ENCODE measurements around the gene KDM4B. TPM values are rescaled to one million over a fixed set of nuclear protein-coding genes. Genes with fewer than 3 reads are reported as not detected.

Gene KDM4B
- total RNA-seq, 4 donors from 2014 or later: 16.3 to 38.3 (median 22.4) TPM

- no peak for ATAC-seq (ENCODE audit: low FRiP score)
- TF ChIP-seq CTCF (IDR thresholded peaks at IDR 0.05): no peak
These were observed 146.9 kb downstream of the KDM4B start for GRCh38 chr19:5115771-5116202.

GRCh38 chr19:5116292-5116691 lies 147.4 kb downstream of the KDM4B start:
- no peak for TF ChIP-seq CTCF (IDR thresholded peaks at IDR 0.05)
- DNase-seq (ENCODE audit: low spot score): no peak
- no peak for ATAC-seq (ENCODE audit: low FRiP score)

More at GRCh38 chr19:5115771-5116202, 146.9 kb downstream of the KDM4B start:
- no peak for DNase-seq (ENCODE audit: low spot score)

- no peak for TF ChIP-seq CTCF (IDR thresholded peaks at IDR 0.05)
- ATAC-seq (ENCODE audit: low FRiP score): no peak
These were observed 148.5 kb downstream of the KDM4B start for GRCh38 chr19:5117421-5117820.

GRCh38 chr19:5118026-5118425 lies 149.1 kb downstream of the KDM4B start:
- no peak for TF ChIP-seq CTCF (IDR thresholded peaks at IDR 0.05)
- ATAC-seq (ENCODE audit: low FRiP score) (no peak), DNase-seq (ENCODE audit: low spot score) (no peak)

More at GRCh38 chr19:5117421-5117820, 148.5 kb downstream of the KDM4B start:
- DNase-seq (ENCODE audit: low spot score): no peak

GRCh38 chr19:5119297-5119998 lies 150.5 kb downstream of the KDM4B start:
- TF ChIP-seq CTCF (IDR thresholded peaks at IDR 0.05): no peak
- DNase-seq (ENCODE audit: low spot score): no peak
- ATAC-seq (ENCODE audit: low FRiP score): no peak

GRCh38 chr19:5120321-5120720 lies 151.4 kb downstream of the KDM4B start:
- no peak for DNase-seq (ENCODE audit: low spot score)
- ATAC-seq (ENCODE audit: low FRiP score): no peak
- TF ChIP-seq CTCF (IDR thresholded peaks at IDR 0.05): no peak

- TF ChIP-seq CTCF (IDR thresholded peaks at IDR 0.05): no peak
- no peak for ATAC-seq (ENCODE audit: low FRiP score)
- DNase-seq (ENCODE audit: low spot score): no peak
These were observed 151.9 kb downstream of the KDM4B start for GRCh38 chr19:5120833-5121232.

Data from omental fat pad (tissue), 4 donors.